ENCODE data around the gene FILIP1L.

FILIP1L gene

GRCh38 chr3:99825004-99825640 is 289.2 kb downstream of the FILIP1L start:
- DNase-seq: no peak

GRCh38 chr3:99823723-99824711 is 290.3 kb downstream of the FILIP1L start:
- DNase-seq: no peak

GRCh38 chr3:99818818-99819217 is 295.5 kb downstream of the FILIP1L start:
- no peak for DNase-seq

- DNase-seq: peak; percentile 95
Measured at GRCh38 chr3:99817437-99818240, 296.7 kb downstream of the FILIP1L start, which contains the start of gene CMSS1. Gene CMSS1 (plus strand): TSS chr3:99817862.

- no peak for DNase-seq
Measured at GRCh38 chr3:99817047-99817436, 297.3 kb downstream of the FILIP1L start.

- no peak for DNase-seq
Measured at GRCh38 chr3:99810403-99810802, 303.9 kb downstream of the FILIP1L start.

- no peak for DNase-seq
Measured at GRCh38 chr3:99809565-99809964, 304.7 kb downstream of the FILIP1L start.

- peak; percentile 23 for DNase-seq
Measured at GRCh38 chr3:99808163-99808794, 306.0 kb downstream of the FILIP1L start.

- DNase-seq: no peak
Measured at GRCh38 chr3:99805160-99805559, 309.1 kb downstream of the FILIP1L start.

GRCh38 chr3:99803297-99803696 is 311.0 kb downstream of the FILIP1L start:
- DNase-seq: no peak

GRCh38 chr3:99799422-99799821 is 314.9 kb downstream of the FILIP1L start:
- no peak for DNase-seq

- no peak for DNase-seq
Measured at GRCh38 chr3:99795573-99795972, 318.7 kb downstream of the FILIP1L start.

- DNase-seq: no peak
Measured at GRCh38 chr3:99794485-99794884, 319.8 kb downstream of the FILIP1L start.

- DNase-seq: no peak
Measured at GRCh38 chr3:99789011-99789721, 325.1 kb downstream of the FILIP1L start.

Measured in stimulated activated naive CD4-positive, alpha-beta T cell treated with Interleukin-2 at 50 U/mL for 16 hours (primary cell).